Testis (tissue), 2 donors: ENCODE data around the gene KRTAP10-3.

Experiments
- CTCF ChIP-seq, 3 experiments: fragments of 450-650 bp in 2 of 3; fragments of 200-600 bp in 1 of 3; sonication (generic) in 1 of 3; IDR thresholded peaks; one replicate each; pipeline ENCODE4 v1.5.1; 2016 to 2019; ENCODE audit warnings: antibody characterized with exemption in 3 of 3, mild to moderate bottlenecking in 2 of 3, moderate library complexity in 1 of 3
- POLR2A ChIP-seq: fragments of 450-650 bp; IDR thresholded peaks from one replicate; pipeline ENCODE4 v1.6.1; 2017; ENCODE audit warnings: antibody characterized with exemption, mild to moderate bottlenecking, moderate library complexity

- no peak for TF ChIP-seq CTCF (IDR thresholded peaks at IDR 0.05)
- TF ChIP-seq POLR2A, result no peak
Measured at GRCh38 chr21:44585892-44586291, 27.3 kb upstream of the KRTAP10-3 start.
